NCI-H1930 (cell line): ENCODE results near the gene CHCHD10.
A peak's percentile ranks its signal among the peaks of the same experiment; 100 is the strongest.
"Not testable (repeated sequence)": the region's sequence is repeated elsewhere in the genome, so short reads cannot be mapped to it uniquely, and the experiment has no call there.

Experiments used
- DNase-seq, 2 experiments: peaks; one replicate each; lab custom pipeline; 2025; lab: John Stamatoyannopoulos, UW

Gene CHCHD10

DNA sequence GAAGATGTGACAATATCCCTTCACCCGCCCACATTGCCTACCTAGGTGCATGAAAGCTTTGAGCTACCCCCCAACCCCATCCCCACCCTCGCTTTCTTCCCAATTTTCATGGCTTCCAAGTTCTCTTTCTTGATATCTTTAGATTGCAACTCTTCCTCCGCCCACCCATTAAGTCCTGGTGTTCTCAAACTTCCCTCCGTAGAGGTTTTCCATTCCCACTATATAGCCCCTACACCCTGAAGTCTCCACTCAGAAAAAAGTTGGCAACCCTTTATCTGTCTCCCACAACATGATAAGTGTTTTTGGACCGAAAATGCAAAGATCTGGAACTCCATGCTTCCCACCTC lies 17.4 kb downstream of the CHCHD10 start:
- DNase-seq, result no peak

GRCh38 chr22:23749841-23750301 lies 17.9 kb downstream of the CHCHD10 start:
- DNase-seq, result no peak

- no peak for DNase-seq
Measured at GRCh38 chr22:23745791-23746190, 22.0 kb downstream of the CHCHD10 start.

- DNase-seq, result no peak
Measured at GRCh38 chr22:23744485-23744884, 23.3 kb downstream of the CHCHD10 start.

GRCh38 chr22:23744001-23744400 lies 23.8 kb downstream of the CHCHD10 start:
- DNase-seq, result no peak

DNA sequence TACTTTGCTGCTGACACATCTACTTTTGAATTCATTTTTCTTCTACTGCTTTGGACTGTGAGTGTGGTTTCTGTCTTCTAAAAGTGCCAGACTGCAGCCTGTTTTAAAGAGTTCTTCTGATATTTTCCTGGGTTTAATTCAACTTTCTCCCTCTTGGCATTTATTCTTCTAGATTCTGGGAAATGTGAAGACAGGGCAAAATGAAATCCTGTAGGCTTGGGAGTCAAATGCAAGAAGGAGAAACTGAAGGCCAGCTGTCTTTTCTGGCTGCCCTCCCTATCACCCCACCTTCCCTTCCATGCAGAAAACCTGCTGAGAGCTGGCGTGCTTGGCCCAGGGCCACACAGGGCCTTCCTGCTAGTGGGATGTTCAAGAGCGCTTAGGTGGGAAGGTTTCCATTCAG lies 24.5 kb downstream of the CHCHD10 start:
- no peak for DNase-seq

GRCh38 chr22:23742505-23743264 lies 25.1 kb downstream of the CHCHD10 start:
- no peak for DNase-seq

DNA sequence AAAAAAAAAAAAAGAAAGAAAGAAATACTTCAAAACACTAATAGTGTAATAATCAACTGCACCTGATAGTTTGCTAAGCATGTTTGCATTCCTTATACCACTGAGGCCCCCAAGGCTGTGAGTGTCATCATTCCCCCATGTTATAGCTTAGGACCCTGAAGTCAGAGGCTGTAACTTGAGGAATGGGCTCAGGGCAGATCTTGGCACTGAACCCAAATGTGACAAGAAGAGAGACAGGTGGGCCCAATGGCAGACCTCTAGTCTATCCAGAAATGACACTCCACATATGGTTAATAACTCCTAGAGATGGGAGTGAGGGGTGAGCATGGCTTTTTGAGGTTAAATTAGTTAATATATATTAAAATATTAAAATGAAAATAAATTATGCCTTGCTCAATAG lies 30.1 kb downstream of the CHCHD10 start:
- DNase-seq, result no peak

GRCh38 chr22:23728108-23728507 lies 39.7 kb downstream of the CHCHD10 start:
- not testable (repeated sequence) for DNase-seq

DNA sequence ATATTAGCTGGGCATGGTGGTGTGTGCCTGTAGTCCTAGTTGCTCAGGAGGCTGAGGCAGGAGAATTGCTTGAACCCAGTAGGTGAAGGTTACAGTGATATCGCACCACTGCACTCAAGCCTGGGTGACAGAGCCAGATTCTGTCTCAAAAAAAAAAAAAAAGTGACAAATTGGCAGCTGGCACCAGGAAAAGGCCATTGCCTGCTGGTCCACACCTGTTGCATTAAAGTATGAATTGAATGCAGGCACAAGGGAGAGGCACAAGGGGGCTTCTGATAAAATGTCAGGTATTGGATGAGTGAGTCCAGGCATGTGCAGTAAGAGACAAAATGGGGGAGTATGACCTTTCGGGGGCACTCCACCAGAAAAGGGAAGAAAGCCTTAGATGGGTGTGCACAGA lies 45.0 kb downstream of the CHCHD10 start:
- DNase-seq, result no peak

- no peak for DNase-seq
Measured at GRCh38 chr22:23722160-23722559, 45.6 kb downstream of the CHCHD10 start.

GRCh38 chr22:23720855-23721254 lies 46.9 kb downstream of the CHCHD10 start:
- DNase-seq, result no peak

DNA sequence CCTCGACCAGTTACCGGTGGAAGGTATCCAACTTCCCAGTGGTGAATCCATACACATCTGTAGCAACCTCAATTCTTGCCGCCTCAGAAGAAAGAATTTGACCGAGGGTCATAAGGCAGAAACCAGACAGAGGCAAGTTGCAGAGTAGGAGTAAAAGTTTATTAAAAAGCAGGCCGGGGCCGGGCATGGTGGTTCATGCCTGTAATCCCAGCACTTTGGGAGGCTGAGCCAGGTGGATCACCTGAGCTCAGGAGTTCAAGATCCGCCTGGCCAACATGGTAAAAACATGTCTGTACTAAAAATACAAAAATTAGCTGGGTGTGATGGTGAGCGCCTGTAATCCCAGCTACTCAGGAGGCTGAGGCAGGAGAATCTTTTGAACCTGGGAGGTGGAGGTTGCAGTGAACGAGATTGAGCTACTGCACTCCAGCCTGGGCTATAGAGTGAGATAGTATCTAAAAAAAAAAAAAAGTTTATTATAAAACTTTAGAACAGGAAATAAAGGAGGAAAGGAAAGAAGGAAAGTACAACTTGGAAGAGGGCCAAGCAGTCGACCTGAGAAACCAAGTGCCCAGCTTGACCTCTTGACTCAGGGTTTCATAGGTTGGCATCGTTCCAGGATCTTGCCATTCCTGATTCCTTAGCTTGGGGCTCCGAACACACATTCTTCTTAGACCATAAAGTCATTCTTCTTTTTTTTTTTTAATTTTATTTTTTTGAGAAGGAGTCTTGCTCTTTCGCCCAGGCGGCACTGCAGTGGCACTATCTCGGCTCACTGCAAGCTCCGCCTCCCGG lies 49.2 kb downstream of the CHCHD10 start:
- no peak for DNase-seq

DNA sequence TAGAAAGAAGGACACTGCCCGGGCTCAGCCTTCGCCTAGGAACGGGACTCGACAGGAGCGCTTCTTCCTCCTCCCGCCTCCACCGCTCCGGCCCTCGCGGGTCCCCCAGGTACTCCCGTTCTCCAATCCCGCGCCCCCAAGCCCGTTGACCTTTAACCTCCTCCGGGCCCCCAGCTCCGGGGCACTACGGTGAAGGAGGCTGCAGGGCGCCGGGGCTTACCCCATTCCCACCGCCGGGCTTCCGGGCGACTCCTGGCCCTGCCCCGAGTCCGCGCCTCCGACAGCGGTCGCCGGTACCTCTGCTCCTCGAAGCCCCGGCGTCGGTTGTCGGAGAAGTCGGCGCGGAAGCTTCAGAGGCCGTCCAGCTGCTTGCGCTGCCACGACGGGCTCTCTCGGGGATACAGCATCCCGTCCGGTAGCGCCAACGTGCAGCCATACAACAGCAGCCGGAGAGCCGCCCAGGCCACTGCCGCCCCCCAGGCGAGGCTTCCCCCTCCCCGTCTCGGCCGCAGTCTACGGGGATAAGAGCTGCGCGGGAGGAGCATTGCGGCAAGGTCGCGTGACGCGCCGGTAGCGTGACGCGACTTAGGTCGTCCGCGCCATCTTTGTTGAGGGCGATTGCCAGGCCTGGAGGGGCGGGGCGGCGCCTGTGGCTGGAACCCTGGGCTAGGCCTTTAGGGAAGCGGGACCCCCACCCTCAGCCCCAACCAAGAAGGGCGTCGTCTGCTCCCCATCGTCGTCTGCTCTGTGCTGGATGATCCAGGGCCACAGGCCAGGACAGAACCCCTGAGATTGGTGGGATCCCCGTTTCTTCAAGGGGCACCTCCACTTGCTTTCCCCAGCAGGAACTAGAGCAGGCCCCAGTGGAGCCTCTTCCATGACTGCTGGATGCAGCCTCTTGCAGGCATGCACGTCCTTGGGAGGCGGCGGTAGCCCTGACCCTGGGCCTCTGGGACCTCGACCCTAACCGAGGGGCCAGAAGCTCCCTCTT lies 50.7 kb downstream of the CHCHD10 start:
- peak; percentile 80 to 87 for DNase-seq
